ENCODE results near the gene UGT1A3.
"Not testable (repeated sequence)": the region's sequence is repeated elsewhere in the genome, so short reads cannot be mapped to it uniquely, and the experiment has no call there.

The UGT1A3 gene

GRCh38 chr2:233745073-233745755 is 16.4 kb downstream of the UGT1A3 start:
- Histone ChIP-seq H3K4me1 (ENCODE audit: control insufficient read depth, insufficient read depth, low read length, poor library complexity, severe bottlenecking) (no peaks in the 10 kb centered on the region), H3K27ac (ENCODE audit: low read depth, low read length, severe bottlenecking) (no peak overlapping the region), H3K36me3 (ENCODE audit: control insufficient read depth, insufficient read depth, low read length) (no peaks in the 10 kb centered on the region), H3K4me3 (ENCODE audit: extremely low read depth, insufficient read depth, low read length, poor library complexity, severe bottlenecking) (no peak overlapping the region), H3K9me3 (ENCODE audit: control insufficient read depth, low read length) (no peaks in the 10 kb centered on the region)
- WGBS, 2 experiments (ENCODE audit: insufficient coverage in 2 of 2): 80 to 91% methylated on average over 2 of the region's 5 CpGs

- H3K4me3 ChIP-seq (ENCODE audit: extremely low read depth, insufficient read depth, low read length, poor library complexity, severe bottlenecking); H3K27ac ChIP-seq (ENCODE audit: low read depth, low read length, severe bottlenecking): not testable (repeated sequence)
Observed at GRCh38 chr2:233745838-233746237, 17.0 kb downstream of the UGT1A3 start.

GRCh38 chr2:233746475-233747282 is 17.8 kb downstream of the UGT1A3 start:
- H3K4me3 ChIP-seq (ENCODE audit: extremely low read depth, insufficient read depth, low read length, poor library complexity, severe bottlenecking): no peak overlapping the region
- H3K36me3 ChIP-seq (ENCODE audit: control insufficient read depth, insufficient read depth, low read length): no peaks in the 10 kb centered on the region
- no peaks in the 10 kb centered on the region for H3K4me1 ChIP-seq (ENCODE audit: control insufficient read depth, insufficient read depth, low read length, poor library complexity, severe bottlenecking)
- peaks cover 12% of the 10 kb centered on the region for H3K9me3 ChIP-seq (ENCODE audit: control insufficient read depth, low read length)
- H3K27ac ChIP-seq (ENCODE audit: low read depth, low read length, severe bottlenecking): no peak overlapping the region
- WGBS, 2 experiments (ENCODE audit: insufficient coverage in 2 of 2): 83 to 89% methylated on average over 9 of the region's 10 CpGs

More at GRCh38 chr2:233745838-233746237, 17.0 kb downstream of the UGT1A3 start:
- H3K36me3 ChIP-seq (ENCODE audit: control insufficient read depth, insufficient read depth, low read length); H3K4me1 ChIP-seq (ENCODE audit: control insufficient read depth, insufficient read depth, low read length, poor library complexity, severe bottlenecking); H3K9me3 ChIP-seq (ENCODE audit: control insufficient read depth, low read length): not testable (repeated sequence)
- 69 to 80% methylated on average over 1 to 2 of the region's 2 CpGs for WGBS, 2 experiments (ENCODE audit: insufficient coverage in 2 of 2)

GRCh38 chr2:233747283-233747544 is 18.4 kb downstream of the UGT1A3 start:
- WGBS, 2 experiments (ENCODE audit: insufficient coverage in 2 of 2): 96 to 100% methylated on average over 4 of the region's 6 CpGs
- H3K4me1 ChIP-seq (ENCODE audit: control insufficient read depth, insufficient read depth, low read length, poor library complexity, severe bottlenecking): no peaks in the 10 kb centered on the region
- H3K36me3 ChIP-seq (ENCODE audit: control insufficient read depth, insufficient read depth, low read length): no peaks in the 10 kb centered on the region
- no peak overlapping the region for H3K4me3 ChIP-seq (ENCODE audit: extremely low read depth, insufficient read depth, low read length, poor library complexity, severe bottlenecking)
- no peak overlapping the region for H3K27ac ChIP-seq (ENCODE audit: low read depth, low read length, severe bottlenecking)
- peaks cover 15% of the 10 kb centered on the region for H3K9me3 ChIP-seq (ENCODE audit: control insufficient read depth, low read length)

GRCh38 chr2:233750689-233751088 is 21.8 kb downstream of the UGT1A3 start:
- H3K36me3 ChIP-seq (ENCODE audit: control insufficient read depth, insufficient read depth, low read length); H3K27ac ChIP-seq (ENCODE audit: low read depth, low read length, severe bottlenecking); H3K4me1 ChIP-seq (ENCODE audit: control insufficient read depth, insufficient read depth, low read length, poor library complexity, severe bottlenecking); H3K4me3 ChIP-seq (ENCODE audit: extremely low read depth, insufficient read depth, low read length, poor library complexity, severe bottlenecking): not testable (repeated sequence)
- H3K9me3 ChIP-seq (ENCODE audit: control insufficient read depth, low read length): peaks cover 22% of the 10 kb centered on the region
- 85 to 100% methylated on average over 1 to 2 of the region's 2 CpGs for WGBS, 2 experiments (ENCODE audit: insufficient coverage in 2 of 2)

- H3K36me3 ChIP-seq (ENCODE audit: control insufficient read depth, insufficient read depth, low read length); H3K27ac ChIP-seq (ENCODE audit: low read depth, low read length, severe bottlenecking); H3K4me3 ChIP-seq (ENCODE audit: extremely low read depth, insufficient read depth, low read length, poor library complexity, severe bottlenecking); H3K4me1 ChIP-seq (ENCODE audit: control insufficient read depth, insufficient read depth, low read length, poor library complexity, severe bottlenecking): not testable (repeated sequence)
- 83% methylated on average over 1 of the region's 2 CpGs; no CpG with 5 or more reads in 1 of the 2 experiments for WGBS, 2 experiments (ENCODE audit: insufficient coverage in 2 of 2)
- peaks cover 22% of the 10 kb centered on the region for H3K9me3 ChIP-seq (ENCODE audit: control insufficient read depth, low read length)
Observed at GRCh38 chr2:233751212-233752009, 22.6 kb downstream of the UGT1A3 start.

- H3K36me3 ChIP-seq (ENCODE audit: control insufficient read depth, insufficient read depth, low read length): no peaks in the 10 kb centered on the region
- H3K4me3 ChIP-seq (ENCODE audit: extremely low read depth, insufficient read depth, low read length, poor library complexity, severe bottlenecking): no peak overlapping the region
- no peak overlapping the region for H3K27ac ChIP-seq (ENCODE audit: low read depth, low read length, severe bottlenecking)
- peaks cover 3% of the 10 kb centered on the region for H3K4me1 ChIP-seq (ENCODE audit: control insufficient read depth, insufficient read depth, low read length, poor library complexity, severe bottlenecking)
- WGBS, 2 experiments (ENCODE audit: insufficient coverage in 2 of 2): 93 to 94% methylated on average over 38 of the region's 44 CpGs
- peaks cover 22% of the 10 kb centered on the region for H3K9me3 ChIP-seq (ENCODE audit: control insufficient read depth, low read length)
Observed at GRCh38 chr2:233754872-233755611, 26.2 kb downstream of the UGT1A3 start.

GRCh38 chr2:233756429-233757081 is 27.7 kb downstream of the UGT1A3 start:
- no peak overlapping the region for H3K4me3 ChIP-seq (ENCODE audit: extremely low read depth, insufficient read depth, low read length, poor library complexity, severe bottlenecking)
- peaks cover 3% of the 10 kb centered on the region for H3K4me1 ChIP-seq (ENCODE audit: control insufficient read depth, insufficient read depth, low read length, poor library complexity, severe bottlenecking)
- H3K36me3 ChIP-seq (ENCODE audit: control insufficient read depth, insufficient read depth, low read length): no peaks in the 10 kb centered on the region
- no peak overlapping the region for H3K27ac ChIP-seq (ENCODE audit: low read depth, low read length, severe bottlenecking)
- WGBS, 2 experiments (ENCODE audit: insufficient coverage in 2 of 2): 60 to 89% methylated on average over 1 to 3 of the region's 7 CpGs
- H3K9me3 ChIP-seq (ENCODE audit: control insufficient read depth, low read length): peaks cover 12% of the 10 kb centered on the region

- Histone ChIP-seq H3K9me3 (ENCODE audit: control insufficient read depth, low read length) (peaks cover 6% of the 10 kb centered on the region), H3K4me1 (ENCODE audit: control insufficient read depth, insufficient read depth, low read length, poor library complexity, severe bottlenecking) (peaks cover 3% of the 10 kb centered on the region), H3K36me3 (ENCODE audit: control insufficient read depth, insufficient read depth, low read length) (no peaks in the 10 kb centered on the region), H3K4me3 (ENCODE audit: extremely low read depth, insufficient read depth, low read length, poor library complexity, severe bottlenecking) (no peak overlapping the region), H3K27ac (ENCODE audit: low read depth, low read length, severe bottlenecking) (no peak overlapping the region)
Observed at GRCh38 chr2:233758141-233758540, 29.3 kb downstream of the UGT1A3 start.

GRCh38 chr2:233758849-233759248 is 30.0 kb downstream of the UGT1A3 start:
- 88 to 93% methylated on average over 2 of the region's 2 CpGs for WGBS, 2 experiments (ENCODE audit: insufficient coverage in 2 of 2)

More at GRCh38 chr2:233758849-233759248, 30.0 kb downstream of the UGT1A3 start:
- no peak overlapping the region for H3K4me3 ChIP-seq (ENCODE audit: extremely low read depth, insufficient read depth, low read length, poor library complexity, severe bottlenecking)
- no peaks in the 10 kb centered on the region for H3K36me3 ChIP-seq (ENCODE audit: control insufficient read depth, insufficient read depth, low read length)
- H3K27ac ChIP-seq (ENCODE audit: low read depth, low read length, severe bottlenecking): no peak overlapping the region
- H3K9me3 ChIP-seq (ENCODE audit: control insufficient read depth, low read length): peaks cover 6% of the 10 kb centered on the region
- H3K4me1 ChIP-seq (ENCODE audit: control insufficient read depth, insufficient read depth, low read length, poor library complexity, severe bottlenecking): peaks cover 3% of the 10 kb centered on the region

Measured in mesodermal cell (in vitro differentiated cells).